KOPT-K1 (cell line): ENCODE data around the gene PM20D2.

ENCODE experiments used
- H3K27ac ChIP-seq: fragments of 200-600 bp; sonication (generic); 2 replicates; pipeline ENCODE4 v1.5.1; 2016; ENCODE audit warnings: antibody characterized with exemption, mild to moderate bottlenecking, low read depth, low read length; ENCODE audit not compliant: poor library complexity, severe bottlenecking
- H3K36me3 ChIP-seq: fragments of 200-600 bp; sonication (generic); 2 replicates; pipeline ENCODE4 v1.5.1; 2017; ENCODE audit warnings: antibody characterized with exemption, mild to moderate bottlenecking, low read length, moderate library complexity; ENCODE audit not compliant: insufficient read depth
- H3K9me3 ChIP-seq: fragments of 200-600 bp; sonication (generic); 2 replicates; pipeline ENCODE4 v1.5.1; 2017; ENCODE audit warnings: antibody characterized with exemption, low read length, mild to moderate bottlenecking; ENCODE audit not compliant: insufficient read depth, poor library complexity, severe bottlenecking

PM20D2 gene

DNA sequence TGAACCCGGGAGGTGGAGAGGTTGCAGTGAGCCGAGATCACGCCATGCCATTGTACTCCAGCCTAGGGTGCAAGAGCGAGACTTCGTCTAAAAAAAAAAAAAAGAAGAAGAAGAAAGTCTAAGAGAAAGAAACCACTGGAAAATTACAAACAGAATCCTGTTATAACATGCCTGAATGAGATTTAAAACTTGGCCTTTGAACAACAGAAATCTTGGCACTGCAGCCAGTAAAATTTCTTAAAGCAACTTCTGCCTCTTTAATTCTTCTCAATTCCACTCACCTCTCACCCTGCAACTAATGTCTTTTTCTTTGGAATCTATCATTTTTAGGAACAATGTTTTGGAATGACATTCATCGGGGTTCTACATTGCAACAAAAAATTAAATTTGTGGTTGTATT lies 26.3 kb downstream of the PM20D2 start:
- Histone ChIP-seq H3K9me3 (no peaks in the 10 kb centered on the region), H3K36me3 (no peaks in the 10 kb centered on the region), H3K27ac (no peak overlapping the region)

DNA sequence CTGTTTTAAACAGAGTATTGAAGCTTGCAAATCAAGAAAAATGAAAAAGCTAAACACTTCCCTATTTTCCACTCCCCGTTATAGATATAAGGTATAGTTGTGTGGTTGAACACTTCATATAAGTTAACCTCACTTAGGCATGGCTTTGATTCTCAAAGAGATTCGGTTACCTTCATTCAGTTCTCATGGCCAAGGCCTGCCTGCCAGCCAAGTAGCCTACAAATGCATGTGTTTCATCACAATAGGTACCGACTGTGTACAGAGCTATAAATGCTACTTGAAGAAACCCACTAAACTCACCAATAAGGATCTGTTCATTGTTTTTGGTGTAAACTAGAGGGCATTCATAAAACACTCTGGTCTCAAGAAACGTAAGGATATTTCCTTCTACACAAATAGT lies 27.8 kb downstream of the PM20D2 start:
- Histone ChIP-seq H3K27ac (no peak overlapping the region), H3K9me3 (no peaks in the 10 kb centered on the region)

GRCh38 chr6:89180112-89180511 lies 34.3 kb downstream of the PM20D2 start:
- no peaks in the 10 kb centered on the region for H3K9me3 ChIP-seq
- no peak overlapping the region for H3K27ac ChIP-seq
- no peaks in the 10 kb centered on the region for H3K36me3 ChIP-seq

More for the DNA sequence above, 27.8 kb downstream of the PM20D2 start:
- no peaks in the 10 kb centered on the region for H3K36me3 ChIP-seq

DNA sequence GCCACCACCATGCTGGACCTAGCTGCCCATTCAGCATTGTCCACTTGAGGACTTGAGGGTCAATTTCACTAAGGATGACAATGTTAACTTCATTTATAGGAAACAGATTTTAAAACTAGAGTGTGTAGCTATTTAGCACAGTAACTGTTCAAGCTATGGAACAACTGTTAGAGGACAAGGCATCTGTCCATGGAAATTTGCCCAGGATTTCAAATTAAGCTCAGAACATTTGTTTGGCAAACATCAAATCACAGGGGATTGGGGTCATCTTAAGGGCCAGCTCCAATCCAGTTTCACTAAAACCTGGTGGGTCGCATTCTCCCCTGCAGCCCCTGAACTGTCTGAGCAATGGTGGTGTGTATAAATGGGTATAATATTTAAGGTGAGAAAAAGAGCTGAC lies 35.1 kb downstream of the PM20D2 start:
- H3K9me3 ChIP-seq = no peaks in the 10 kb centered on the region
- H3K36me3 ChIP-seq = no peaks in the 10 kb centered on the region
- H3K27ac ChIP-seq = no peak overlapping the region

DNA sequence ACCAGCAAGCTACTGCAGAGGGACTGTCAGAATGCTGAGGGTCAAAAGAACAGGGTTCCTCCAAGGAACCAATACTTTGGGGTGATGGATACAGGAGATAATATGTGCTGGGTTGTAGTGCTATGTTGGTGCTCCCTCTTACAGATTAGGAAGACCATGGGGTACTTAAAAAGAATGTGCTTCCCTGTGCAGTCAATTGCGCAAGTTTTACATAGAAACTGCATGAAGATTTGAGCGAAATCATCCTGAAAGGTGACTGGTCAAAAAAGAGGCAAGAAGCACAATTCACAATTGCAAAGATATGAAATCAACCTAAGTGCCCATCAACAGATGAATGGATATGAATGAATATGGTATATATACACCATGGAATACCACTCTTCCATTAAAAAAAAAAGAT lies 37.4 kb downstream of the PM20D2 start:
- no peaks in the 10 kb centered on the region for H3K9me3 ChIP-seq
- H3K36me3 ChIP-seq = no peaks in the 10 kb centered on the region
- H3K27ac ChIP-seq = no peak overlapping the region

GRCh38 chr6:89184344-89184743 lies 38.5 kb downstream of the PM20D2 start:
- Histone ChIP-seq H3K36me3 (no peaks in the 10 kb centered on the region), H3K27ac (no peak overlapping the region), H3K9me3 (no peaks in the 10 kb centered on the region)

- Histone ChIP-seq H3K27ac (no peak overlapping the region), H3K9me3 (no peaks in the 10 kb centered on the region), H3K36me3 (no peaks in the 10 kb centered on the region)
These were observed 40.9 kb downstream of the PM20D2 start for GRCh38 chr6:89186762-89187161.

DNA sequence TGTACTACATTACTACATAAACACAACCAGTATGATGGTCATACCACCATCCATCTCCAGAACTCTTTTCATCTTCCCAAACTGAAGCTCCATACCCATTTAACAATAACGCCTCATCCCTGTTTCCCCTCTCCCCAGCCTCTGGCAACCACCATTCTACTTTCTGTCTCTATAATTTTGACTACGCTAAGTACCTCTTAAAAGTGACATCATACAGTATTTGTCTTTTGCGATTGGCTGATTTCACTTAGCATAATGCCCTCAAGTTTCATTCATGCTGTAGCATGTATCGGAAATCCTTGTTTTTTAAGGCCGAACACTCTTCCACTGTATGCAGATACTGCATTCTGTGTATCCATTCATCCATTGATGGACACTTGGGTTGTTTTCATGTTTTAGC lies 41.6 kb downstream of the PM20D2 start:
- H3K36me3 ChIP-seq = no peaks in the 10 kb centered on the region
- H3K27ac ChIP-seq = no peak overlapping the region
- no peaks in the 10 kb centered on the region for H3K9me3 ChIP-seq

DNA sequence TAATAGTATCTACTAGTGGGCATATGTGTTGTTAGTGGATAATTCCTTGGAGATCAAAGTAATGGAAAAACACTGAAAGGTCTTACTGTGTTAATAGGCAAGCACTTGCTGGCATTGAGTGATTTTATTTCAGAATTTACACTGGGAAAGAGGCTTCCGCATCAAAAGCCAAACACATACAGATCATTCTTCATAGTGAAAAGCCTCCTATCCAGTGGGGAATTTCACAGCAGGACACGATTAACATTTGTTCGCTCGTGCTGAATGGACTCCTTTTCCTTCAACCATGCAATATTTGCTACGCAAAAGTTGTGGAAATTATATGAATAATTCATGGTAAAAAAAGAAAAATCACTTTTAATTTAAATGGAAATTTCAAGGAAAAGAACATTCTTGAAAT lies 44.9 kb downstream of the PM20D2 start:
- H3K9me3 ChIP-seq = peaks cover 16% of the 10 kb centered on the region
- no peaks in the 10 kb centered on the region for H3K36me3 ChIP-seq
- H3K27ac ChIP-seq = no peak overlapping the region

DNA sequence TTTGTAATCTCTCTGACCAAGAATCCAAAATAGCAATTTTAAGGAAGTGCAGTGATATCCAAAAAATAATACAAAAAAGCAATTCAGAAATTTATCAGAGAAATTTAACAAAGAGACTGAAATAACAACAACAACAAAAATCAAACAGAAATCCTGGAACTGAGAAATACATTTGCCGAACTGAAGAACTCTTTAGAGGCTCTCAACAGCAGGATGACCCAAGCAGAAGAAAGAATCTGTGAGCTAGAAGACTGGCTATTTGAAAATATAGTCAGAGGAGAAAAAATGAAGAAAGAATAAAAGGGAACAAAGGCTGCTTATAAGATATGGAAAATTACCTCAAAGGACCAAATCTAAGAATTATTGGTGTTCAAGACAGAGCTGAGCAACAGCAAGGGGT lies 48.7 kb downstream of the PM20D2 start:
- peaks cover 16% of the 10 kb centered on the region for H3K9me3 ChIP-seq
- no peaks in the 10 kb centered on the region for H3K36me3 ChIP-seq
- H3K27ac ChIP-seq = no peak overlapping the region

DNA sequence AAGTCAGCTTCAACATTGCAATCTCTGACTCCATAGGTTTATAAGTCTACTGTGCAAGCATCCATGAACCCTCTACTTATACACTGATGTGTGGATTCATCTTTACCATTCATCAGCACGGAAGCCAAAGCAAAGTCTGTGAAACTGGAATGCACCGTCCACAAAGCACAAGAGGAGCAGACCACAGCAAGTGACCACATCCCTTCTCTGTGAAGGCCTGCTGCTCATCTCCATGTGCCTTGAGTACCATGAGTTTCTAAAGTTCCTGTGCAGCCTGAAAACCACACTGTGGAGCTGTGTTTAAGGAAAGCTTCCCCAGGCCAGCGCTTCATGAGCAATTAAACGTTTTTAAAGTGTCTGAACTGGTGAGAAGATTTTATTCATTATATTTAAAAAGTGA lies 51.3 kb downstream of the PM20D2 start:
- Histone ChIP-seq H3K27ac (no peak overlapping the region), H3K36me3 (no peaks in the 10 kb centered on the region), H3K9me3 (peaks cover 16% of the 10 kb centered on the region)

DNA sequence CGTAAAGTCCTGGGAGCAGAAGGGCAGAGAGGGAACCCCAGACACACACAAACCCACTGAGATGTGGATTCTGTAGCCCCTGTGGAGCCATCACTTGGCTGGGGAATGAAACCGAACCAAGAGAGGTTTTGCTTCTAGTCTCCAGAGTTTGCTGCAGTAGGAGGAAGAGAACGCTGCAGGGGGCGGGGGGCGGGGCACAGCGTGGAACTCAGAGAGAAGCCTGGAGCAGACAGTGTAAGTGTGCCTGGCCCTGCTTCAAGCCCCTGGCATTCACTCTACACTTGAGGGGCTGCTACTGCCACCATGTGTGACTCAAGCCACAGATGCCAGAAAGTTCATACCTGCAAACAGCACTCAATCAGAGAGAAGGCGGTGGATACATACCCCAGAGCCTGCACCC lies 52.4 kb downstream of the PM20D2 start:
- no peaks in the 10 kb centered on the region for H3K36me3 ChIP-seq
- peaks cover 16% of the 10 kb centered on the region for H3K9me3 ChIP-seq
- no peak overlapping the region for H3K27ac ChIP-seq

DNA sequence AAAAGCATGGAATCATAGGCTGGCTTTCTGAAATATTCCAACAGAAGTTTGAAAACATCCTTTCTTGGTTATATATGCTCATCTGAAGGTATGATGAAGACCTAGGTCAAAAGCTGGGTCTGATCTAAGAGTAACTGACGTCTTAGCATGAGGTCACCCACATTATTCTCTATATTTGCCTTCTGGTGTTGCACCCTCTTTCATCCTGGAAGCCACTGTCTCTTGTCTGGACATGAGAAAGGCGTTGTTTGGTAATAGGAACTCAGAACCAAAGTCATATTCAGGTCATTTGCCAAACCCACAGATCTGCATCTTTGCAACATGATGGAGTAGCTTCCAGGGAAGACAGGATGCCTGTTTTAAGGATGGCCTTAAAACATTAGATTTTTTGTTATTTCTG lies 53.7 kb downstream of the PM20D2 start:
- no peak overlapping the region for H3K27ac ChIP-seq
- H3K9me3 ChIP-seq = peaks cover 8% of the 10 kb centered on the region
- no peaks in the 10 kb centered on the region for H3K36me3 ChIP-seq

DNA sequence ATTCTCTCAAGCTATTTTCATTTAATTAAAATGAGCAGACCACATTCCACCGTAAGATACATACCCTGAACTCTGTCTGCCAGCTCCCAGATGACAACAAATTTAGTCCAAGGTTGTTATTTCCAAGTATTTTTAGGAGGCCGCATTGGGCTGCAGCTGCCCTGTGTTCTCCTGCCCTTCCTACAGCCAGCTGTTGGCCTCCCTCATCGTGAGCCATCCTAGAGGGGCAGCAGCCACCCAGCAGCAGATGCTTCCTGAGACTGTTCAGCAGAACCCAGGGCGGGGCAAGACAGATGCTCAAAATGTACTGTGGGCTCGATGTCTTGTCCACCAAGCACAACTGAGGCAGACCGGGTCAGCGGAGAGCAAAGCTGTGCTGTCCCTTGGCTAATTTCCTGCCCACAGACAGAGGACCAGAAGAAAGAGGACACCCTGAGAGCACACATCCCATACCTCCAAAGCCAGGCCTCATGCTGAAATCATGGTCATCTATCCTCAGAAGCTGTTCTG lies 54.9 kb downstream of the PM20D2 start:
- no peaks in the 10 kb centered on the region for H3K9me3 ChIP-seq
- no peak overlapping the region for H3K27ac ChIP-seq
- no peaks in the 10 kb centered on the region for H3K36me3 ChIP-seq

GRCh38 chr6:89204096-89204495 lies 58.2 kb downstream of the PM20D2 start:
- Histone ChIP-seq H3K27ac (no peak overlapping the region), H3K36me3 (no peaks in the 10 kb centered on the region), H3K9me3 (no peaks in the 10 kb centered on the region)

GRCh38 chr6:89205819-89206218 lies 60.0 kb downstream of the PM20D2 start:
- no peaks in the 10 kb centered on the region for H3K9me3 ChIP-seq
- no peaks in the 10 kb centered on the region for H3K36me3 ChIP-seq
- H3K27ac ChIP-seq = no peak overlapping the region

- Histone ChIP-seq H3K27ac (no peak overlapping the region), H3K36me3 (no peaks in the 10 kb centered on the region), H3K9me3 (no peaks in the 10 kb centered on the region)
These were observed 62.7 kb downstream of the PM20D2 start for GRCh38 chr6:89208551-89208950.
